Cardiac muscle cell (in vitro differentiated cells and primary cell): Measurements from ENCODE around the gene EFNA5. TPM values are rescaled to one million over a fixed set of nuclear protein-coding genes. Genes with fewer than 3 reads are reported as not detected.

ENCODE experiments used
- DNase-seq, 2 donors: peaks; one replicate each; pipeline versions ENCODE4 v3.0.0 to v3.0.0-alpha.2; 2010 to 2017; ENCODE audit warnings: low read depth in 1 of 2, low spot score in 1 of 2
- H3K27ac ChIP-seq: fragments of 200-600 bp; sonication (generic); 2 replicates; pipeline ENCODE4 v1.5.1; 2016
- H3K27me3 ChIP-seq: fragments of 200-600 bp; sonication (generic); 2 replicates; pipeline ENCODE4 v1.6.0; 2016; ENCODE audit warnings: control low read depth
- H3K36me3 ChIP-seq: fragments of 200-600 bp; sonication (generic); 2 replicates; pipeline ENCODE4 v1.5.1; 2016; ENCODE audit warnings: control low read depth
- H3K4me1 ChIP-seq: fragments of 200-600 bp; sonication (generic); 2 replicates; pipeline ENCODE4 v1.8.1; 2017; ENCODE audit warnings: low read depth, mild to moderate bottlenecking, mixed run types
- H3K4me3 ChIP-seq: fragments of 200-600 bp; sonication (generic); 2 replicates; pipeline ENCODE4 v1.5.1; 2016; ENCODE audit warnings: mild to moderate bottlenecking
- H3K9me3 ChIP-seq: fragments of 200-600 bp; sonication (generic); 2 replicates; pipeline ENCODE4 v1.5.1; 2017; ENCODE audit warnings: low read depth, mild to moderate bottlenecking, control low read depth
- CTCF ChIP-seq: IDR thresholded peaks from 2 replicates; pipeline ENCODE4 v1.5.1; 2012; ENCODE audit warnings: low read depth, mild to moderate bottlenecking, low read length
- polyA plus RNA-seq: library from polyadenylated mRNA; unstranded; fragments of >200 nt; fragmentation: Nextera tagmentation; extraction: Ambion mirVana; gene quantifications from 2 replicates; pipeline ENCODE4 v1.2.1, GENCODE V29; 2016
- total RNA-seq: library from RNA; depleted of rRNA; stranded (reverse); fragments of >200 nt; gene quantifications from 2 replicates; pipeline ENCODE4 v1.2.3, GENCODE V29; 2016

Gene EFNA5
- total and polyA plus RNA-seq, 2 experiments from 2014 or later: 4.5 to 12.0 TPM

DNA sequence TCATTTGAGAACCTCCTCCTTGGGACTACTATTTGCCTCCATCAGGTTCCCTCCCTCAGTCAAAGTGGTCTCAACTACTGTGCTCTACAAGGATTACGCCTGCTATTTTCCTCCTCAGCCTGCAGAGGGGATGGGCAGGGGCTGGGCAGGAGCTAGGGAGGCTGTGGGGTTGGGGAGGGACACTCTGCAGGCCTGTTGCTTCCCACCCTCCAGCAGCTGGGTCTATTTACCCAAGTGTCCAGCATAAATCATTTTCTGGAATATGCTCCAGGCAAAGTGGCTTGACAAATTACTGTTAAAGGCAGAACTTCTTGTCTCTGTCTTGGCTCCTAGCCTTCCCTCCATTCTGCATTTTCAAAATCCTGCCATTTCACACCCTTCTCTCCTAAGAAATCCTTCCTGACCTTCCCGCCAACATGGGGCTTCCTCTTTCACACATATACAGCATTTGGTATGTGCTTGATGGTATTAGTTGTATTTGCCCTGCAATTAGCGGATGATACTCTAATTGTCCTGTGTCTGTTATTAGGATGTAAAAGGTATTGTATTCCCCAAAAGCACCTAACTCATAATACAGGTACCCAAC, 106.7 kb downstream of the EFNA5 start:
- Histone ChIP-seq H3K4me3 (no peak overlapping the region), H3K27me3 (no peaks in the 10 kb centered on the region), H3K36me3 (no peaks in the 10 kb centered on the region), H3K9me3 (no peaks in the 10 kb centered on the region), H3K4me1 (peaks cover 18% of the 10 kb centered on the region), H3K27ac (no peak overlapping the region)
- TF ChIP-seq CTCF: no peak
- no peak for DNase-seq

GRCh38 chr5:107560377-107560776, 110.4 kb downstream of the EFNA5 start:
- no peak overlapping the region for H3K27ac ChIP-seq
- H3K4me1 ChIP-seq: peaks cover 19% of the 10 kb centered on the region
- no peak for DNase-seq

GRCh38 chr5:107558823-107559375, 111.8 kb downstream of the EFNA5 start:
- no peak for DNase-seq
- Histone ChIP-seq H3K4me1 (peaks cover 19% of the 10 kb centered on the region), H3K36me3 (no peaks in the 10 kb centered on the region), H3K27ac (no peak overlapping the region), H3K9me3 (no peaks in the 10 kb centered on the region), H3K4me3 (no peak overlapping the region), H3K27me3 (no peaks in the 10 kb centered on the region)
- TF ChIP-seq CTCF: no peak

More at GRCh38 chr5:107560377-107560776, 110.4 kb downstream of the EFNA5 start:
- no peak overlapping the region for H3K4me3 ChIP-seq
- no peak for TF ChIP-seq CTCF
- no peaks in the 10 kb centered on the region for H3K9me3 ChIP-seq
- no peaks in the 10 kb centered on the region for H3K36me3 ChIP-seq
- no peaks in the 10 kb centered on the region for H3K27me3 ChIP-seq

DNA sequence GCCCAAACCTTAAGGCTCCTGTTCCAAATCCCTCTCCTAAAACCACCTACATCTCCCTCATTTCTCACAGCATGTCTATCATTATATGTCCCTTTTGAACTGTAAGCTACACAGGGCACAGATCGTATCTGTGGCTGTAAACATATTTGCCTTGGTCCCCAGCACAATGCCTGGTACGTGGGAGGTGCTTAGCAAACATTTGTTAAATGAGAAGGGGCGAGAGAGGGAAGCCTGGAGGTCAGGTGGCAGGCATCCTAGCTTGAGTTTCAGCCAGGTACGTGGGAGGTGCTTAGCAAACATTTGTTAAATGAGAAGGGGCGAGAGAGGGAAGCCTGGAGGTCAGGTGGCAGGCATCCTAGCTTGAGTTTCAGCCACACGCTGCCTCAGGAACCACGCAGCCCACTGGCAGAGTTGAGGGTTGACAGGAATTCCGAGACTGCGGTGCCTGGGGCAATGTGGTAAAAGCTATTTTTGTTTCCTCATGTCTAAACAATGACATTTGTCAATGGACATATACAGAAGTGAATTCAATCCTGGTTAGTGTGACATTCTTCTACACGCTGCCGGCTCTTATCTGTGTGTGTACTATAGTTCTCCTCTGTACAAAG, 113.6 kb downstream of the EFNA5 start:
- Histone ChIP-seq H3K27ac (peak overlapping the region; percentile 94), H3K36me3 (no peaks in the 10 kb centered on the region), H3K4me3 (no peak overlapping the region), H3K4me1 (peaks cover 19% of the 10 kb centered on the region), H3K9me3 (no peaks in the 10 kb centered on the region), H3K27me3 (no peaks in the 10 kb centered on the region)
- peak in 1 of 2 donors; percentile 80 for DNase-seq
- TF ChIP-seq CTCF: no peak

DNA sequence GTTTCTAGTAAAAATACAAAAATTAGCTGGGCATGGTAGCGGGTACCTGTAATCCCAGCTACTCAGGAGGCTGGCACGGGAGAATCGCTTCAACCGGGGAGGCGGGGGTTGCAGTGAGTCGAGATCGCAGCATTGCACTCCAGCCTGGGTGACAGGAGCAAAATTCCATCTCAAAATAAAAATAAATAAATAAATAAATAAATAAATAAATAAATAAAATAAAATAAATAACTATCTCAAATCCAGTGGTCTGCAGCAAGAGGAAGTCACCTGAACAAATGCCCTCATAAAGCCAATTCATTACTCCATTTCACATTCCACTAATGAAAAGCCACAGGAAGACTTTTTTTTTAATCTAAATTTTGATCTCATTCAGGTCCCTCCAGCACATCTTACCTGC, 114.2 kb downstream of the EFNA5 start:
- Histone ChIP-seq H3K9me3 (no peaks in the 10 kb centered on the region), H3K27me3 (no peaks in the 10 kb centered on the region), H3K4me1 (peaks cover 19% of the 10 kb centered on the region), H3K27ac (peak overlapping the region; percentile 94), H3K36me3 (no peaks in the 10 kb centered on the region), H3K4me3 (no peak overlapping the region)
- no peak for DNase-seq
- TF ChIP-seq CTCF: no peak
